ENCODE results near the gene SIRPA. TPM values are rescaled to one million over a fixed set of nuclear protein-coding genes. Genes with fewer than 3 reads are reported as not detected.

Gene SIRPA
- total and polyA plus RNA-seq, 2 of the 4 experiments (the other 2 are of a cell fraction), result 9.9 to 40.2 TPM

DNA sequence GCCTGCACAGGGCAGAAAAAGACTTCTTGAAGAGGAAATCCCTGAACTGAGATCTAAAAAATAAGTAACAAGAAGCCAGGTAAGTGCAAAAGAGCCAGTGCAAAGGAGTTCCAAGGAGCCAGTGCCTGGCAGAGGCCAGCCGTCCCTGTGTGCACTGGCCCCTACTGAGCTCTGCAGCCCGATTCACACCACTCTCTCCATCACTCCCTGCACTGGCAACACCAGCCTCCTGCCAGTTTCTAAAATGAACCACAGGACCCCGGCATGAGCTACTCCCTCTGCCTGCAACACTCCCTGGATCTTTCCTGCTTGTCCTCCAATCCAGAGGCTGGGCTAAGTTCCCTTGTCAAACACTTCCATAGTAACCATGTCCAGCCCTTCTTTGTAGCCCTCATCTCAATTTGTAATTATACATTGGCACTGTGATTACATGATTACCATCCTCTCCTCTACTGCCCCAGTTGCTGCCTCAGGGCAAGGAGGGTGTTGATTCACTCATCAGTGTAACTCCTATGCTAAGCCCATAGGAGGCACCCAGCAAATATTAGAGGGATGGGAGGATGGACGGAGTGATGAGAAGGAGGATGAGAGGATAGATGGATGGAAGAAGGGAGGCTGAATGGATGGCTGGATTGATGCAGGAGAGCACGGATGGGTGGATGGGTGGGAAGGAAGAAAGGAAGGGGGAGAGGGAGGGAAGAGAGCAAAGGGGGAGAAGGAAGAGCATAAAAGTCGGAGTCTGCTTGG is 49.3 kb downstream of the SIRPA start:
- DNase-seq, result no peak
- no peak overlapping the region for H3K23ac ChIP-seq (ENCODE audit: low read depth, low read length)
- no peak overlapping the region for H4K91ac ChIP-seq (ENCODE audit: insufficient read depth, low read depth, low read length)
- no peak overlapping the region for H3K27ac ChIP-seq (ENCODE audit: insufficient read depth, low read length)
- dilution Hi-C loops (cut with HindIII; ENCODE audit: low sequenced_read_pairs, unreplicated experiment) (no loop called here), in situ Hi-C loops (cut with MboI; ENCODE audit: low sequenced_read_pairs) (no loop called here), intact Hi-C loops (cut with micrococcal nuclease) (no loop called here)
- peaks cover 6% of the 10 kb centered on the region for H3K4me1 ChIP-seq (ENCODE audit: control insufficient read depth, insufficient read depth, low read length)
- no peaks in the 10 kb centered on the region for H3K9me3 ChIP-seq (ENCODE audit: control insufficient read depth, insufficient read depth, low read length)
- ATAC-seq (ENCODE audit: low read depth), result no peak
- POLR2A ChIA-PET (ENCODE audit: unreplicated experiment), result no interaction called here
- no peak overlapping the region for H2AFZ ChIP-seq (replicated peaks; ENCODE audit: low read length, poor library complexity)
- H3K4ac ChIP-seq (ENCODE audit: low read depth, low read length), result no peak overlapping the region
- no peak overlapping the region for H2BK120ac ChIP-seq (ENCODE audit: low read depth, low read length)
- H3K14ac ChIP-seq (replicated peaks; ENCODE audit: low read depth, low read length), result no peak overlapping the region
- H3K4me2 ChIP-seq (ENCODE audit: low read depth, low read length), result no peak overlapping the region
- H2BK20ac ChIP-seq (ENCODE audit: low read depth, low read length), result no peak overlapping the region
- no peak overlapping the region for H2BK15ac ChIP-seq (ENCODE audit: low read depth, low read length)
- 73 to 100% methylated on average over 1 to 4 of the region's 6 CpGs for WGBS, 2 experiments (ENCODE audit: extremely low coverage in 2 of 2, insufficient read length in 1 of 2)
- CTCF ChIA-PET, result no interaction called here
- no peaks in the 10 kb centered on the region; the same call in 1 of the 2 replicates for H3K9me1 ChIP-seq (ENCODE audit: insufficient read depth, low read length)
- H3K4me3 ChIP-seq (ENCODE audit: insufficient read depth, low read depth, low read length), result no peak overlapping the region
- no peak overlapping the region for H4K5ac ChIP-seq (ENCODE audit: low read depth, low read length)
- peaks cover 61% of the 10 kb centered on the region for H3K27me3 ChIP-seq (ENCODE audit: control insufficient read depth, insufficient read depth, low read length)
- H3K9ac ChIP-seq (ENCODE audit: low read depth, low read length), result no peak overlapping the region
- H4K8ac ChIP-seq (ENCODE audit: low read depth in 2 of 2, low read length in 2 of 2), result no peak overlapping the region
- TF ChIP-seq SMC3 (IDR thresholded peaks at IDR 0.05; ENCODE audit: low read depth, low read length), result no peak
- TF ChIP-seq CTCF (conservative IDR thresholded peaks at IDR 0.05; ENCODE audit: low read depth, low read length), result no peak
- no peak for TF ChIP-seq ELK1 (IDR thresholded peaks at IDR 0.05; ENCODE audit: borderline replicate concordance, low read depth, low read length)
- no peak for TF ChIP-seq BHLHE40 (IDR thresholded peaks at IDR 0.05; ENCODE audit: low read depth, low read length)
- TF ChIP-seq MAFK (IDR thresholded peaks at IDR 0.05; ENCODE audit: low read depth, low read length), result no peak
- no peak for TF ChIP-seq CHD1 (IDR thresholded peaks at IDR 0.05; ENCODE audit: low read depth, low read length)
- BruUV-seq (replicated peaks), result no TSS peak
- H3K36me3 ChIP-seq (ENCODE audit: control insufficient read depth, insufficient read depth, low read length), result no peaks in the 10 kb centered on the region
- H3K18ac ChIP-seq (ENCODE audit: low read depth, low read length), result no peak overlapping the region
- no peaks in the 10 kb centered on the region for H4K20me1 ChIP-seq (ENCODE audit: insufficient read depth, low read length)
- H2BK5ac ChIP-seq (ENCODE audit: low read depth, low read length, poor library complexity, severe bottlenecking), result no peak overlapping the region
- H2AK5ac ChIP-seq (ENCODE audit: low read depth, low read length), result no peak overlapping the region
- H3K79me1 ChIP-seq (ENCODE audit: low read depth in 1 of 2, low read length in 2 of 2), result no peaks in the 10 kb centered on the region
- no peak overlapping the region for H3K56ac ChIP-seq (ENCODE audit: extremely low read depth, insufficient read depth, low read length)
- H2AK9ac ChIP-seq (replicated peaks; ENCODE audit: low read depth, low read length, poor library complexity), result no peak overlapping the region
